ENCODE results near the gene TMEM52.

The TMEM52 gene

GRCh38 chr1:1914101-1914970 lies 4.7 kb downstream of the TMEM52 start:
- DNase-seq, result no peak

- no peak for DNase-seq
These were observed 7.6 kb downstream of the TMEM52 start for GRCh38 chr1:1911350-1912041.

- DNase-seq, result no peak
These were observed 8.3 kb downstream of the TMEM52 start for GRCh38 chr1:1910651-1911331.

GRCh38 chr1:1910033-1910465 lies 9.0 kb downstream of the TMEM52 start:
- no peak for DNase-seq

DNA sequence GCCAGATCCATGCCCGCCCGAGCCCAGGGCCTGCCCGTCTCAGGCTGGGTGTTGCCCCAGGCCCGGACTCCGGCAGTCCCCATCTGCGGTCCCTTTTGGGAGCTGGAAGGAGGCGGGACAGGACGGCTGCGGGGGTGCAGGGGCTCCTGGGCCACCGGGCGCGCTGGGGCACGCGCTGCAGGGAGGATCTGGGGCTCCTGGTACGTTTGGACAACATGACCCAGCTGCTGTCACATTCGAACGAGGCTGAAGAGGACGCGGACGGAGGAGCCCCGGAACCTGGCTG lies 10.6 kb downstream of the TMEM52 start:
- DNase-seq, result no peak

DNA sequence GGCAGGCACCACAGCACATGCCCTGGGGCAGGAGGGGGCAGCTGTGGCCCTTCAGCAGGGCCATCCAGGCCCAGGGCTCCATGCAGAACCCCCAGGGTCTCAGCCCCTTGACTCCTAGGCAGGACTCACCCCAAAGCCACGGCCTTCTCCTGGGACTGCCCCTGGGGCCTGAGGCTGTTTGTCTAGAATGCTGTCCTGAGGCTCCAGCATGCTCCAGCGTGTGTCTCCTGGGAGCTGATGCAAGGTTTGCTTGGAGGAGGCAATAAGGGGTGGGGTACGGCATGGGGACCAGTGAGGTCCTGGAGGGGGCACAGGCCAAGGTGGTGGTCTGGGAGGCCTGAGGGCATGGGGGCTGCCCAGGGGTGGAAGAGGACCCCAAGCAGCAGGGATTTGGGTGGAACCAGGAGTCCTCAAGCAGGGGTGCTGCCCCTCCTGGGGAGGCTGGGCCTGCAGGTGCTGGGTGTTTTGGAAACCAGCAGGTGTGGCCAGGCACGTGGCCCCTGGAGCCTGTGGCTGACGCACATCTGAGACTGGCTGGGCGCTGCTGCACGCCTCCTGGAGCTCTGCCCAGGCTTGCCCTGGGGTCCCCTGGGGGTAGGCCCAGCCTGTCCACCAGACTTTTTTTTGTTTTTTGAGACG lies 11.9 kb downstream of the TMEM52 start:
- DNase-seq, result no peak

DNA sequence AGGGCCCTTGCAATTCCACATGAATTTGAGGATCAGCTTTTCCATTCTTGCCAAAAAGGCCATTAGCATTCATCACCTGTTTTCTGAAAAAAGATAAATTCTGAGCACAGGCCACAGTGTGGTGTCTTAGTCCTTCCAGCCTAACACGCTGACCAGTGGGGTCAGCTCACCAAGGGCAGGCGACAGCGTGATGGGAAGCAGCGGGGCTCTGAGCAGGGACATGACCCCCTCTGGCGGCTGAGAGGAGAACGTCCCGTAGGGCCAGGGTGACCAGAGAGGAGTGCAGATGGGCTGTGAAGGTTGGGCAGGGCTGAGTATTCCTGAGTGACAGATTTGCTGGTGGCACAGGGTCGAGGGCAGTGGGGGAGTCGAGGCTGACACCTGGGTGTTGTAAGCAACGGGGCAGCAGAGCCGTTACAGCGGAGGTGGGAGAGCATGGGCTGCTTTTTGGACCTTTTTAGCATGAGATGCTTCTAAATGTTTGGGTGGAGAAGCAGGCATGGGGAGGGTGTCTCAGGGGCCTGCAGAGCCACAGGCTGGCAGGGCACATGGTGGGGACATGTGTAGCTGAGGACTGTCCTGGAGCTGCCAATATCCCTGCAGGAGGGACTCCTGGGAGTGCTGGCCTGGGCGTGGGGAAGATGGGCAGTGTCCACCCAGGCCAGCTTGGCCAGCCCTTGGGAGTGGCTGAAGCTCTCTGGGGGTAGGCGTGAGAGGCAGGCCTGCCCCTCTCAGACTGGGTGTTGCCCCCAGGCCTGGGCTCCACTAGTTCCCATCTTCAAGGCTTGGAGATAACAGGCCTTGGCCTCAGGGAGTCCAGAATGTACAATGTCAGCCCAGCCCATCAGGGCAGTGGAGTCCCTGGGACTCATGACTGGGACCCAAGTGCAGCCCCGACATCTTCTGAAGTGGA lies 12.6 kb downstream of the TMEM52 start:
- peak; percentile 59 to 60 for DNase-seq

GRCh38 chr1:1903224-1903623 lies 15.9 kb downstream of the TMEM52 start:
- no peak for DNase-seq

- DNase-seq, result no peak
These were observed 17.3 kb downstream of the TMEM52 start for GRCh38 chr1:1901641-1902294.

GRCh38 chr1:1900883-1901640 lies 18.0 kb downstream of the TMEM52 start:
- no peak for DNase-seq

GRCh38 chr1:1899967-1900327 lies 19.1 kb downstream of the TMEM52 start:
- no peak for DNase-seq

GRCh38 chr1:1899266-1899966 lies 19.7 kb downstream of the TMEM52 start:
- no peak for DNase-seq

- no peak for DNase-seq
These were observed 20.7 kb downstream of the TMEM52 start for GRCh38 chr1:1898246-1898933.

GRCh38 chr1:1895456-1896336 lies 23.4 kb downstream of the TMEM52 start:
- DNase-seq, result no peak

GRCh38 chr1:1895060-1895418 lies 24.0 kb downstream of the TMEM52 start:
- DNase-seq, result no peak

- no peak for DNase-seq
These were observed 24.6 kb downstream of the TMEM52 start for GRCh38 chr1:1894354-1895059.

DNA sequence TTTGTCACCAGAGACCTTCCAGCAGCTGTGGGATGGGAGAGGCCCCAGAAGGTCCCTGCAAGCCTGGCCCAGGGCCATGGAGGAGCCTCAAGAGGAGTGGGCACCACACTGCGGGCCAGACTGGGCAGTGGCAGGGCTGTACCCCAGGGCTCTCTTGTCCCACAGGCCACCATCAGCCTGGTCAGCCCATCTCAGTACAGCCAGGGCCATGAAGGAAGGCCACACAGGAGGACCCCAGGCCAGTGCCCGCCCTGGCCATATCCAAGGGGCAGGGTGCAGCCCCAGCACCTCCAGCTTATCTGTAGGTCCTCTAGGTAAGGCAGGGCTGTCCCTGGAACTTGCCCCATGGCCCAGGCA lies 25.1 kb downstream of the TMEM52 start:
- DNase-seq, result no peak

DNA sequence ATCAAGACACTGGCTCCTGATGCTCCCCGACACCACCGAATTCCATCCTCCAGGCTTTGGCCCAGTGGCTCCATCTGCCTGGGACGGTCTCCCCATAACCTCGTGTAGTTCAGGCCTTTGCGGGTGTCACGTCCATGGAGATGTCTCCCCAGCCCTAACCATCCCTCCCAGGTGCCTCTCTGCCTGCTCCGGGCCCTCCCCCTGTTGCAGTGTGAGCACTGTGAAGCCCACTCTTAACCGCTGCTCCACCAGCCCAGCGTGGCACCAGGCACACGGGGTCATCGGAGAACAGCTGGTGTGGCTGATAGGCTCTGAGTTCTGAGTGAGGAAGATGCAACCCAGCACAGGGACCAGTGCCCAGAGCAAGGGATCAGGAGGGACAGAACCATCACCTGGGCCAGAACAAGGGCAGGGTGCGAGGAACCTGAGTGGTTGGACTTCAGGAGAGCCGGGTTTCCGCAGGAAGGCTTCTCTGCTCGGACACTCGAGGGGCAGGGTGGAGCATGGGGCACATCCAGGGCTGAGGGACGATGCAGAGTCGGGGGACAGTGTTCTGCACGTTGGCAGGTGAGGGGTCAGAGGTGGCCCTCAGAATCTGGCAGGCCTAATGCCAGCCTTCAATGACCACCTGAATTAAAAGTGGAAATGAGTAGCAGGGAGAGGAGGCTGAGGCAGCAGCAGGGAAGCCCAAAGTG lies 25.6 kb downstream of the TMEM52 start:
- DNase-seq, result no peak

All from activated CD4-positive, alpha-beta T cell treated with anti-CD3 and anti-CD28 coated beads, Interleukin-2, amount 50 U/mL, for 4 hours (primary cell).